ENCODE results near the gene SFRP2.

DNA sequence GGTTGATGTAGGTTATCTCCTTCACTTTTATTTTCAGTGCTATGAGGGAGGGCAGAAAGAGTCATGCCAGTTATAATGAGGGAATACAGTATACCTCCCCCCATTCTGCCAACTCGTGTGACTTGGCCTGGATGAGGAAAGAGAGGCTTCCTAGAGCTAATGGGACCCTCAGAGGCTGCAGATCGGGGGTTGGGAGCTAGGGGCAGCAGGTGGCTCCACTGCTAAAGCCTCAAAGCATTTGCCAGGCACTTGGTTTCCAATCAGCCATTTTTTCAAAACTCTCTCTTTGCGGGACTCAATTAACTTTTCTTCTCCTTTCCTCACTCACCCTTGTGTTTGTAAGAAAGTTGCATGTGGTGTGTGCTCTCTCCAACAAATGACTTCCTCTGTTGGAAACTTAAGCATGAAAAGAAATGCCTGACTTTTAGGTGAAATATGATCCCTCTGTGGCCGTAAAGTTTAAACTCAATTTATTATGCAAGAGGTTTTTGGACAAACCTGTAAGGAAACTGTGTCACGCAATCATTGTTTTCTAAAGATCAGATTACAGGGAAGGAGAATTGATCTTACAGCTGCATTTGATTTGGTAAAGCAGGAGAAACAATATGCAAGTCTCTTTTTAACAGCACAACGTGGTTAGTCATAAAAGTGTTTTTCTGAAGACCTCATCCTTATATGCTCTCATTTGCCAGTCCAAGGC is 7.0 kb downstream of the SFRP2 start:
- TF ChIP-seq POLR2A (IDR thresholded peaks at IDR 0.05; ENCODE audit: low read length) (no peak), GATA1 (IDR thresholded peaks at IDR 0.05; ENCODE audit: low read depth, low read length) (no peak)

All from erythroblast (primary cell).